Progenitor cell of endocrine pancreas (in vitro differentiated cells): ENCODE results near the gene OR5H14. TPM values are rescaled to one million over a fixed set of nuclear protein-coding genes. Genes with fewer than 3 reads are reported as not detected.

Experiments used
- DNase-seq: peaks from one replicate; pipeline ENCODE4 v3.0.0; 2021; ENCODE audit warnings: low spot score; ENCODE audit not compliant: unreplicated experiment
- H3K27ac Mint-ChIP-seq: 2 replicates; pipeline ENCODE4 v1.8.0; 2021; ENCODE audit warnings: mild to moderate bottlenecking, moderate library complexity, mixed read lengths
- H3K27me3 Mint-ChIP-seq: 2 replicates; pipeline ENCODE4 v1.8.0; 2021; ENCODE audit warnings: mixed read lengths
- H3K36me3 Mint-ChIP-seq: 2 replicates; pipeline ENCODE4 v1.8.0; 2022; ENCODE audit warnings: mixed read lengths; ENCODE audit not compliant: insufficient read depth
- H3K4me1 Mint-ChIP-seq: 2 replicates; pipeline ENCODE4 v1.8.0; 2021; ENCODE audit warnings: low read depth, mixed read lengths
- H3K4me3 Mint-ChIP-seq: 2 replicates; pipeline ENCODE4 v1.8.0; 2021; ENCODE audit warnings: low read depth, mild to moderate bottlenecking, moderate library complexity, mixed read lengths
- H3K9me3 Mint-ChIP-seq: 2 replicates; pipeline ENCODE4 v1.8.0; 2021; ENCODE audit warnings: low read depth, mixed read lengths
- CTCF ChIP-seq: fragments of 200-600 bp; sonication (generic); IDR thresholded peaks from one replicate; pipeline ENCODE4 v1.5.0; 2021; ENCODE audit warnings: antibody characterized with exemption, mild to moderate bottlenecking; ENCODE audit not compliant: unreplicated experiment
- long read RNA-seq: library from polyadenylated mRNA; unstranded; transcript quantifications from one replicate; pipeline ENCODE4 v2.0.0, GENCODE V29; 2020
- total RNA-seq: library from RNA; stranded (reverse); gene quantifications from 2 replicates; pipeline ENCODE4 v1.2.1, GENCODE V29; 2021

Gene OR5H14
- not detected in 2 replicates for total RNA-seq
- long read RNA-seq = 0 reads

GRCh38 chr3:98147179-98147578 lies at the start of gene OR5H14:
Gene OR5H14 (plus strand): TSS chr3:98147479. CDS start chr3:98149386, 1,907 bp downstream.
- H3K4me1 Mint-ChIP-seq = no peaks in the 10 kb centered on the region
- H3K4me3 Mint-ChIP-seq = no peak within 1 kb of the TSS

GRCh38 chr3:98099848-98100247 lies 47.4 kb upstream of the OR5H14 start:
- Mint-ChIP-seq H3K9me3 (no peaks in the 10 kb centered on the region), H3K36me3 (no peaks in the 10 kb centered on the region), H3K27ac (no peak overlapping the region), H3K4me1 (no peaks in the 10 kb centered on the region), H3K4me3 (no peak overlapping the region), H3K27me3 (no peaks in the 10 kb centered on the region)
- DNase-seq = no peak
- TF ChIP-seq CTCF = no peak

More at GRCh38 chr3:98147179-98147578, at the start of gene OR5H14:
- Mint-ChIP-seq H3K9me3 (peaks cover 3% of the 10 kb centered on the region), H3K27me3 (no peaks in the 10 kb centered on the region), H3K36me3 (no peaks in the 10 kb centered on the region), H3K27ac (no peak within 1 kb of the TSS)
- TF ChIP-seq CTCF = no peak
- DNase-seq = no peak

- H3K27ac Mint-ChIP-seq = no peak overlapping the region
- no peak for TF ChIP-seq CTCF
- H3K27me3 Mint-ChIP-seq = no peaks in the 10 kb centered on the region
- no peaks in the 10 kb centered on the region for H3K36me3 Mint-ChIP-seq
- peaks cover 6% of the 10 kb centered on the region for H3K9me3 Mint-ChIP-seq
- H3K4me3 Mint-ChIP-seq = no peak overlapping the region
- peaks cover 1% of the 10 kb centered on the region for H3K4me1 Mint-ChIP-seq
- no peak for DNase-seq
These were observed 39.1 kb upstream of the OR5H14 start for GRCh38 chr3:98108162-98108561.

GRCh38 chr3:98109807-98110549 lies 37.3 kb upstream of the OR5H14 start:
- Mint-ChIP-seq H3K9me3 (peaks cover 6% of the 10 kb centered on the region), H3K4me1 (peaks cover 1% of the 10 kb centered on the region), H3K27ac (no peak overlapping the region), H3K27me3 (no peaks in the 10 kb centered on the region), H3K36me3 (no peaks in the 10 kb centered on the region), H3K4me3 (no peak overlapping the region)
- no peak for DNase-seq
- no peak for TF ChIP-seq CTCF

- Mint-ChIP-seq H3K4me1 (peaks cover 1% of the 10 kb centered on the region), H3K9me3 (peaks cover 6% of the 10 kb centered on the region), H3K4me3 (no peak overlapping the region), H3K27ac (no peak overlapping the region), H3K27me3 (no peaks in the 10 kb centered on the region), H3K36me3 (no peaks in the 10 kb centered on the region)
- no peak for DNase-seq
- TF ChIP-seq CTCF = no peak
These were observed 36.8 kb upstream of the OR5H14 start for GRCh38 chr3:98110550-98110908.
